H1 (cell line): ENCODE data around the gene SH3PXD2B. TPM values are rescaled to one million over a fixed set of nuclear protein-coding genes. Genes with fewer than 3 reads are reported as not detected.
"Not testable (repeated sequence)": the region's sequence is repeated elsewhere in the genome, so short reads cannot be mapped to it uniquely, and the experiment has no call there.

Source experiments
- CTCF ChIA-PET: fragments of 300-600 bp; sonication (Branson Sonifier 250); formaldehyde crosslinking; loops from one replicate; lab custom pipeline; 2021; ENCODE audit not compliant: partially characterized antibody; lab: Charles Lee
- POLR2A ChIA-PET: fragments of 300-600 bp; sonication (Branson Sonifier 250); formaldehyde crosslinking; loops from one replicate; lab custom pipeline; 2021; ENCODE audit warnings: inconsistent platforms; ENCODE audit not compliant: partially characterized antibody; lab: Charles Lee
- DNase-seq, 2 experiments: peaks; one replicate each; pipeline versions ENCODE4 v3.0.0 to v3.0.0-alpha.2; 2010 to 2022; ENCODE audit warnings: low spot score in 2 of 2, low read depth in 1 of 2, mixed read lengths in 1 of 2
- FAIRE-seq: peaks from 2 replicates; lab custom pipeline; 2011; peaks lifted over from hg19 to GRCh38; lab: Jason Lieb, UNC
- H2AFZ ChIP-seq: 2 replicates; pipeline ENCODE4 v1.8.1; 2012; ENCODE audit warnings: low read length, inconsistent platforms
- H2AK5ac ChIP-seq: 2 replicates; pipeline ENCODE4 v1.6.1; 2013; ENCODE audit warnings: low read depth, low read length
- H2BK120ac ChIP-seq: replicated peaks from 2 replicates; pipeline ENCODE3; 2013; ENCODE audit warnings: low read depth, low read length, inconsistent platforms
- H2BK12ac ChIP-seq: 2 replicates; pipeline ENCODE4 v1.6.1; 2013; ENCODE audit warnings: low read depth, low read length
- H2BK15ac ChIP-seq: 2 replicates; pipeline ENCODE4 v1.6.1; 2013; ENCODE audit warnings: low read length
- H2BK20ac ChIP-seq: 2 replicates; pipeline ENCODE4 v1.6.1; 2013; ENCODE audit warnings: low read length
- H2BK5ac ChIP-seq: 2 replicates; pipeline ENCODE4 v1.6.1; 2013; ENCODE audit warnings: low read depth, low read length
- H3K14ac ChIP-seq: 2 replicates; pipeline ENCODE4 v1.6.1; 2013; ENCODE audit warnings: inconsistent platforms; ENCODE audit not compliant: insufficient read length
- H3K18ac ChIP-seq: 2 replicates; pipeline ENCODE4 v1.6.1; 2013; ENCODE audit warnings: low read length; ENCODE audit errors: extremely low read depth
- H3K23ac ChIP-seq: 2 replicates; pipeline ENCODE4 v1.6.1; 2013; ENCODE audit warnings: inconsistent platforms; ENCODE audit not compliant: insufficient read length
- H3K23me2 ChIP-seq: 2 replicates; pipeline ENCODE4 v1.6.1; 2013; ENCODE audit warnings: low read depth, low read length
- H3K27ac ChIP-seq: 2 replicates; pipeline ENCODE4 v1.6.1; 2011; ENCODE audit warnings: low read depth, low read length, inconsistent platforms
- H3K27me3 ChIP-seq, 4 experiments: replicated peaks in 1 of 4; 1 replicate in 1 of 4; 2 replicates in 3 of 4; pipeline versions ENCODE4 v1.6.1 to v1.8.1; 2011 to 2013; ENCODE audit warnings: low read length in 3 of 4, mild to moderate bottlenecking in 3 of 4, inconsistent platforms in 2 of 4, mixed read lengths in 2 of 4, moderate library complexity in 1 of 4; ENCODE audit not compliant: control insufficient read depth in 3 of 4, insufficient read depth in 3 of 4; ENCODE audit errors: extremely low read depth in 1 of 4
- H3K36me3 ChIP-seq, 4 experiments: 2 replicates each; pipeline versions ENCODE4 v1.6.1 to v1.8.1; 2011 to 2013; ENCODE audit warnings: mild to moderate bottlenecking in 4 of 4, low read length in 3 of 4, moderate library complexity in 2 of 4, control low read depth in 1 of 4, inconsistent platforms in 1 of 4; ENCODE audit not compliant: insufficient read depth in 4 of 4, control insufficient read depth in 2 of 4
- H3K4ac ChIP-seq: replicated peaks from 2 replicates; pipeline ENCODE3; 2013; ENCODE audit warnings: low read length, low read depth, mixed read lengths, inconsistent platforms; ENCODE audit not compliant: insufficient read length
- H3K4me1 ChIP-seq, 4 experiments: replicated peaks in 1 of 4; 1 replicate in 1 of 4; 2 replicates in 3 of 4; pipeline versions ENCODE4 v1.6.1 to v1.8.1; 2011 to 2013; ENCODE audit warnings: low read length in 3 of 4, inconsistent platforms in 2 of 4, mixed read lengths in 1 of 4; ENCODE audit not compliant: insufficient read depth in 4 of 4, control insufficient read depth in 3 of 4
- H3K4me2 ChIP-seq, 2 experiments: 2 replicates each; pipeline versions ENCODE4 v1.6.1 to v1.8.1; 2011 to 2013; ENCODE audit warnings: low read depth in 2 of 2, low read length in 2 of 2, control low read depth in 1 of 2, inconsistent platforms in 1 of 2, mild to moderate bottlenecking in 1 of 2; ENCODE audit not compliant: insufficient read depth in 1 of 2
- H3K4me3 ChIP-seq, 4 experiments: fragments of 200-600, 300-600 bp in 1 of 4; sonication (generic), shearing (Covaris generic), sonication (Bioruptor Twin) in 1 of 4; 2 replicates each; pipeline versions ENCODE4 v1.5.1 to v1.8.1; 2011 to 2016; ENCODE audit warnings: low read length in 4 of 4, low read depth in 3 of 4, control low read depth in 2 of 4, inconsistent platforms in 2 of 4, mild to moderate bottlenecking in 2 of 4, mixed read lengths in 1 of 4, moderate library complexity in 1 of 4; ENCODE audit not compliant: insufficient read depth in 2 of 4; ENCODE audit errors: extremely low read depth in 1 of 4
- H3K56ac ChIP-seq: replicated peaks from 2 replicates; pipeline ENCODE3; 2013; ENCODE audit warnings: low read depth, mild to moderate bottlenecking, mixed read lengths, low read length, inconsistent platforms; ENCODE audit not compliant: insufficient read length
- H3K79me1 ChIP-seq: 2 replicates; pipeline ENCODE4 v1.6.1; 2013; ENCODE audit warnings: low read depth, low read length, control low read depth
- H3K79me2 ChIP-seq, 2 experiments: 2 replicates each; pipeline versions ENCODE4 v1.6.1 to v1.8.1; 2012 to 2013; ENCODE audit warnings: low read length in 2 of 2, mild to moderate bottlenecking in 2 of 2, inconsistent platforms in 1 of 2; ENCODE audit not compliant: insufficient read depth in 2 of 2, control insufficient read depth in 1 of 2
- H3K9ac ChIP-seq, 4 experiments: replicated peaks in 1 of 4; 1 replicate in 1 of 4; 2 replicates in 3 of 4; pipeline versions ENCODE4 v1.6.1 to v1.8.1; 2011 to 2013; ENCODE audit warnings: low read depth in 3 of 4, low read length in 3 of 4, control low read depth in 2 of 4, mild to moderate bottlenecking in 2 of 4, moderate library complexity in 2 of 4, inconsistent platforms in 1 of 4; ENCODE audit errors: extremely low read depth in 1 of 4
- H3K9me3 ChIP-seq, 2 experiments: 2 replicates each; pipeline versions ENCODE4 v1.6.1 to v1.8.1; 2012 to 2013; ENCODE audit warnings: mild to moderate bottlenecking in 2 of 2, moderate library complexity in 2 of 2, control low read depth in 1 of 2, inconsistent platforms in 1 of 2, low read depth in 1 of 2, low read length in 1 of 2, mixed read lengths in 1 of 2; ENCODE audit not compliant: insufficient read depth in 2 of 2
- H4K20me1 ChIP-seq, 2 experiments: replicated peaks in 1 of 2; 2 replicates each; pipeline versions ENCODE3 to v1.8.1; 2011 to 2013; ENCODE audit warnings: inconsistent platforms in 2 of 2, low read length in 2 of 2, mild to moderate bottlenecking in 1 of 2; ENCODE audit not compliant: insufficient read depth in 2 of 2, control insufficient read depth in 1 of 2
- H4K5ac ChIP-seq: 2 replicates; pipeline ENCODE4 v1.6.1; 2013; ENCODE audit warnings: low read length, low read depth, mixed read lengths, inconsistent platforms; ENCODE audit not compliant: insufficient read length
- H4K8ac ChIP-seq: 2 replicates; pipeline ENCODE4 v1.8.0; 2013; ENCODE audit warnings: mild to moderate bottlenecking, moderate library complexity, low read length, inconsistent platforms; ENCODE audit not compliant: insufficient read depth; ENCODE audit errors: extremely low read depth
- H4K91ac ChIP-seq: replicated peaks from 2 replicates; pipeline ENCODE3; 2013; ENCODE audit warnings: low read length, mixed read lengths, inconsistent platforms; ENCODE audit not compliant: insufficient read length
- HDAC2 ChIP-seq, 2 experiments: fragments of 300-600 bp in 1 of 2; sonication (generic) in 1 of 2; IDR thresholded peaks; 2 replicates each; pipeline ENCODE4 v1.6.1; 2011 to 2012; ENCODE audit warnings: low read depth in 2 of 2, low read length in 2 of 2, mild to moderate bottlenecking in 2 of 2, moderate library complexity in 2 of 2, borderline replicate concordance in 1 of 2, inconsistent platforms in 1 of 2
- WGBS, 2 experiments: shearing (Covaris generic) in 1 of 2; methylation state at CpG; one replicate each; pipeline versions ENCODE4 v1.1.6 to v1.1.7; 2013 to 2015; ENCODE audit warnings: low lambda C conversion rate in 2 of 2, mixed read lengths in 2 of 2, inconsistent platforms in 1 of 2, low coverage in 1 of 2, missing lambda C conversion rate in 1 of 2; ENCODE audit not compliant: insufficient replicate concordance in 2 of 2, insufficient coverage in 1 of 2, insufficient read length in 1 of 2; ENCODE audit errors: extremely low coverage in 1 of 2, missing lambda C conversion rate in 1 of 2; 5-methylcytosine and 5-hydroxymethylcytosine counted together
- polyA plus RNA-seq, 7 experiments: library from polyadenylated mRNA; depleted of rRNA in 3 of 7; stranded (reverse) in 5 of 7; unstranded in 2 of 7; fragments of >200 nt in 5 of 7; fragments of 200-250 nt in 2 of 7; gene quantifications; 1 replicate in 5 of 7; 2 replicates in 1 of 7; 4 replicates in 1 of 7; pipeline versions ENCODE4 v1.2.1 to v1.2.3, GENCODE V29; 2011 to 2013; ENCODE audit warnings: missing spikeins in 2 of 7, mixed read lengths in 2 of 7
- total RNA-seq: library from RNA; stranded (reverse); fragmentation: NEBNext Ultra II Directional; extraction: Animal tissue kit (Norgen Biotek cat#: 25700); gene quantifications from 2 replicates; pipeline ENCODE4 v1.2.1, GENCODE V29; 2021

SH3PXD2B gene
- total and polyA plus RNA-seq, 2 of the 8 experiments (the other 6 are each of a cell fraction or from before 2014, with no cell fraction given), result 32.9 to 72.9 TPM

- not testable (repeated sequence) for H3K4me2 ChIP-seq, FAIRE-seq, H3K36me3 ChIP-seq, H2BK15ac ChIP-seq, H4K5ac ChIP-seq, H2AFZ ChIP-seq, H2BK20ac ChIP-seq, H2BK5ac ChIP-seq, H3K9ac ChIP-seq, H4K8ac ChIP-seq, H3K9me3 ChIP-seq, H4K20me1 ChIP-seq, H3K79me1 ChIP-seq, H3K4me1 ChIP-seq, H3K14ac ChIP-seq, H3K79me2 ChIP-seq, H3K23ac ChIP-seq, DNase-seq, H3K27ac ChIP-seq, H4K91ac ChIP-seq, H3K4me3 ChIP-seq, H3K23me2 ChIP-seq, H3K18ac ChIP-seq, H2BK12ac ChIP-seq, H3K27me3 ChIP-seq, H2AK5ac ChIP-seq, H2BK120ac ChIP-seq, H3K56ac ChIP-seq, H3K4ac ChIP-seq
- 71% methylated on average over 2 of the region's 3 CpGs; no CpG with 5 or more reads in 1 of the 2 experiments for WGBS, 2 experiments
- TF ChIP-seq HDAC2 (IDR thresholded peaks at IDR 0.05; ENCODE audit: borderline replicate concordance in 1 of 2, low read depth in 2 of 2, low read length in 2 of 2), result 0 out of 4 replicates have a peak, but pooled peaks of 1 of the 2 experiments have one; percentile 30
- CTCF ChIA-PET, result interaction anchor here (0.7 to 8.6 kb wide), 32 partner anchors 13 to 459 kb away, joined by 3 to 170 read pairs (median 5); no protein-coding TSS in a partner anchor
- POLR2A ChIA-PET, result interaction anchor here (1.5 kb wide), 1 partner anchor 15 kb away, joined by 3 read pairs; no protein-coding TSS in a partner anchor
Measured at GRCh38 chr5:172478695-172479033, 24.3 kb upstream of the SH3PXD2B start.
